ENCODE measurements around the gene TRIM50.

The TRIM50 gene

DNA sequence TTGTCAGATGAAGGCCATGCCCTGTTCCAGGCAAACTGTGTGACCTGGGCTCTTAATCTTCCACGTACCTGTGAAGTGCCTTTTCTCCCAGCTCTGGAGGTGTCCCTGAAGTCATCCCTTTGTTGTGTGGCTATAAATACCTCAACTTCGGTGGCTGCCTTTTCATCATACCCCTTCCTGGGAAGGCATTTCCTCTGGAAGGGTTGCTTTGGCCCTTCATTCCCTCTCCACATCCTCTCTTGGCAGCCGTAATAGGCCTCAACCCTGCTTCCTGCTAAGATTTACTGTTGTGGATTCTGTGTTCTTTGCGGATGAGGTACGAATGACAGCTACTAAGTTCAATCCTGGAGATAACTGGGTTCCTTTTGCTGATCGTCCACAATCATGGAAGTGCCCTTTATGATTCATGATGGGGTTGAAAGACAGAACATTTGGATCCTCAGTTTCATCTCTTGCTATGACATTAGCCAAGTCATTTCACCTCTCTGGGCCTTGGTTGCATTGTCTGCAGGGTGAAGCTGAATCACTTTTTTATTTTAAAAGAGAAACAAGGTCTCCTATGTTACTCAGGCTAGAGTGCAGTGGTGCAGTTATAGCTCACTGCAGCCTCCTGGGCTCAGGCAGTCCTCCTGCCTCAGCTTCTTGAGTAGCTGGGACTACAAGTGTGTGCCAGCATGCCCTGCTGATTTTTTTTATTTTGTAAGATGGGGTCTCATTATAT is 23.7 kb upstream of the TRIM50 start:
- ChIA-PET POLR2A (no interaction called here), CTCF (interaction anchor here (3.6 kb wide), 1 partner anchor 9 kb away, joined by 25 read pairs; no protein-coding TSS in a partner anchor)
- H3K4me3 ChIP-seq (ENCODE audit: low read depth, low read length): no peak overlapping the region
- DNase-seq (ENCODE audit: low read depth, low spot score): no peak
- TF ChIP-seq CTCF (IDR thresholded peaks at IDR 0.05; ENCODE audit: insufficient read depth, low read length, missing control alignments): no peak

DNA sequence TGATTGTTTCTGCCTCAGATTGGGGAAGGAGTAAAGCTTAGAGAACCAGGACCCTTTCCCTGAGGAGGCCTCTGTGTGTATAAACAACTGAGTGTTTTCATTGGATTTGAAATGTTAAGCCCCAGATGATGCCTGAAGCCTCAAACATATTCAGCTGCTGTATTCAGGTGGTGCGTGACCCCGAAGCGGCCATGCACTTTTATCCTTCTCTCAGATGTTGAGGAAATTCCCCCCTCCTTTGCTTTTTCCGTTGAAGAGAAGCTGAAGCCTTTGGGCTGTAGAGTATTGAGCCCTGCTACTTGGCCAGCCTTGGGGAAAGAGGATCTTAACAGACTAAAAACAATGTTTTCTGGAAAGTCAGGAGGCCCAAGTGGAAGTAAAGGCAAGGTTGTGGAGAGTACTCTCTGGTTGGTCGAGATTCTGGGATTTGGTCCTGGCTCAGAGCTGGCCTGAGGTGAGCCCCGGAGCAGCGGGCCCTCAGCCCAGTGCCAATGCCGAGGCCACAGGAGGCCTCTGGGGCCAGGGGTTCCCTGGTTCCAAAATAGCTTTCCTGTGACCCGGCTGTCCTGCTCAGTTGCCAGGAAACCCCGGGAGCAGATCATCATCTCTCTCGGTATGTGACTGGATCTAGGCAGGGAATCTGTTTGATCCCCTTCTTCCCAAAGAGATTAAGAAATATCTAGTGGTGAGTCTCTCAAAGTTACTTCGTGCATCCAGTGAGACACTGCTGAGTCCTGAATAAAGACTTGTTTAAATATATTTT is 22.6 kb upstream of the TRIM50 start:
- no peak for TF ChIP-seq CTCF (IDR thresholded peaks at IDR 0.05; ENCODE audit: insufficient read depth, low read length, missing control alignments)
- DNase-seq (ENCODE audit: low read depth, low spot score): no peak
- ChIA-PET POLR2A (no interaction called here), CTCF (interaction anchor here (0.8 to 3.6 kb wide), 2 partner anchors 8 to 101 kb away, joined by 3 to 25 read pairs; no protein-coding TSS in a partner anchor)
- no peak overlapping the region for H3K4me3 ChIP-seq (ENCODE audit: low read depth, low read length)

GRCh38 chr7:73349763-73350162 is 21.9 kb upstream of the TRIM50 start:
- DNase-seq (ENCODE audit: low read depth, low spot score): no peak
- no peak for TF ChIP-seq CTCF (IDR thresholded peaks at IDR 0.05; ENCODE audit: insufficient read depth, low read length, missing control alignments)
- POLR2A ChIA-PET: no interaction called here
- CTCF ChIA-PET: no interaction called here
- no peak overlapping the region for H3K4me3 ChIP-seq (ENCODE audit: low read depth, low read length)

- DNase-seq (ENCODE audit: low read depth, low spot score): no peak
- H3K4me3 ChIP-seq (ENCODE audit: low read depth, low read length): no peak overlapping the region
- ChIA-PET CTCF (interaction anchor here (1.5 to 8.9 kb wide), 3 partner anchors 10 to 107 kb away, joined by 8 to 74 read pairs (median 8); no protein-coding TSS in a partner anchor), POLR2A (no interaction called here)
- no peak for TF ChIP-seq CTCF (IDR thresholded peaks at IDR 0.05; ENCODE audit: insufficient read depth, low read length, missing control alignments)
Measured at GRCh38 chr7:73345951-73346350, 18.1 kb upstream of the TRIM50 start.

GRCh38 chr7:73345538-73345937 is 17.7 kb upstream of the TRIM50 start:
- POLR2A ChIA-PET: no interaction called here
- no peak for DNase-seq (ENCODE audit: low read depth, low spot score)
- H3K4me3 ChIP-seq (ENCODE audit: low read depth, low read length): no peak overlapping the region
- CTCF ChIA-PET: interaction anchor here (1.2 to 8.9 kb wide), 4 partner anchors 9 to 107 kb away, joined by 3 to 74 read pairs (median 8); no protein-coding TSS in a partner anchor
- no peak for TF ChIP-seq CTCF (IDR thresholded peaks at IDR 0.05; ENCODE audit: insufficient read depth, low read length, missing control alignments)
